Measurements from ENCODE around the gene FBN3.
A peak's percentile ranks its signal among the peaks of the same experiment; 100 is the strongest.
"Not testable (repeated sequence)": the region's sequence is repeated elsewhere in the genome, so short reads cannot be mapped to it uniquely, and the experiment has no call there.

FBN3 gene

DNA sequence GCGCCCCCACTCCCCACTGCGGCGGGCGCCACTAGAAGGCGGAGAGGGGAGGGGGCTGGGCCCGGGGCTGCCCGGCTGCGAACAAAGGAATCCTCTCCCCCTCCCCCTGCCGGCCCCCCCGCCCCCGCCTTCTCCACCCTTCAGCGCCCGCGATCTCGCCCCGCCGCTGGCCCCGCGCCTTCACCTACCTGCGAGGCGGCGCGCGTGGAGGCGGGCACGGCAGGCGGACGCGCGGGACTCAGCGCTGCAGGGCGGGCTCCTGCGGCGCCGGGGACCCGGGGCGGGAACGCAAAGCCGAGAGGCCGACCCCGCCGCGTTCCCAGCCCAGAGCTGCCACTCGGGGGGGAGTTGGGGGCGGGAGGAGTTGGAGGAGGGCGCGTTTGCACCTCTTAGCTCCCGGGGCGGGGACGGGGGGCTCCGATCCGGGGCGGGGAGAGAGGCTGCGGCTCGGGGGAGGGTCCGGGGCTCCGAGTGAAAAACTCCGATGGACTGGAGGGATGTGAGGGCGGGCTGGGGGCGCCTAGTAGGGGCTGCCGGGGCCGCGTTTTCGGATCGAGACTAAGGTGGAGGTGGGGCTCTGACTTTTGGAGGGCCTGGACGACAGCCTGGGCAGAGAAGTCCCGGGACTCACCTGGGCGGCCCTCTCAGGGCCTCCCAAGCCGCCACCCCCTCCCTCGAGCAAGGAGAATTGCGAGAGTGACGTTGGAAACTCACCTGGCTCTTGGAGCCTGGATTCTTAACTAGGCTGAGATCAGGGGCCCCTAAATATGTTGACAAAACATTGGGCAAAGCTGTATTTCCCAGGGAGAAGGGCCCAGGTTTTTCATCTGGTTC lies at the start of gene FBN3:
TSS of gene FBN3 (minus strand) at position 332 of the 834 bp plus-strand sequence. CDS start 2,112 bp downstream, outside the sequence.
- DNase-seq (ENCODE audit: low read depth): no peak

DNA sequence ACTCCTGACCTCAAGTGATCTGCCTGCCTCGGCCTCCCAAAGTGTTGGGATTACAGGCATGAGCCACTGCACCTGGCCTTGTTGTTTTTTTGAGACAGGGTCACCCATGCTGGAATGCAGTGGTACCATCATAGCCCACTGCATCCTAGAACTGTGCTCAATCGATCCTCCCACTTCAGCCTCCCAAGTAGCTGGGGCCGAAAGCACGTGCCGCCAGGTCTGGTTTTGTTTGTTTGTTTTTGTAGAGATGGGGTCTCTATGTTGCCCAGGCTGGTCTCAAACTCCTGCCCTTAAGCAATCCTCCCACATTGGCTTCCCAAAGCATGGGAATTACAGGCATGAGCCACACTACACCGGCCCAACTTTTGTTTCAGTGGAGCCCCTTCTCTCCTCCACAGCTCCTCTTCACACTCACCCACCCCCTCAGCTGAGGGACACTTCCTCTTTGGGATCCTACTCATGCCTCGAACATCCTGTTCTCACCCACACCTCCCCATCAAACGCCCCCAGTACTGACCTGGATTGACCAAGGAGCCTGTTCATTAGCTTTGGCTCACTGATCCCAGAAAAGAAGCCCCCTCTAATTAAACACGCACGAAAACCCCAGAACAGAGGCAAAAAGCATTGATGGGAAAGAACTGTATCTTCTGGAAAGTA lies 47.0 kb upstream of the FBN3 start:
- DNase-seq (ENCODE audit: low read depth): no peak

DNA sequence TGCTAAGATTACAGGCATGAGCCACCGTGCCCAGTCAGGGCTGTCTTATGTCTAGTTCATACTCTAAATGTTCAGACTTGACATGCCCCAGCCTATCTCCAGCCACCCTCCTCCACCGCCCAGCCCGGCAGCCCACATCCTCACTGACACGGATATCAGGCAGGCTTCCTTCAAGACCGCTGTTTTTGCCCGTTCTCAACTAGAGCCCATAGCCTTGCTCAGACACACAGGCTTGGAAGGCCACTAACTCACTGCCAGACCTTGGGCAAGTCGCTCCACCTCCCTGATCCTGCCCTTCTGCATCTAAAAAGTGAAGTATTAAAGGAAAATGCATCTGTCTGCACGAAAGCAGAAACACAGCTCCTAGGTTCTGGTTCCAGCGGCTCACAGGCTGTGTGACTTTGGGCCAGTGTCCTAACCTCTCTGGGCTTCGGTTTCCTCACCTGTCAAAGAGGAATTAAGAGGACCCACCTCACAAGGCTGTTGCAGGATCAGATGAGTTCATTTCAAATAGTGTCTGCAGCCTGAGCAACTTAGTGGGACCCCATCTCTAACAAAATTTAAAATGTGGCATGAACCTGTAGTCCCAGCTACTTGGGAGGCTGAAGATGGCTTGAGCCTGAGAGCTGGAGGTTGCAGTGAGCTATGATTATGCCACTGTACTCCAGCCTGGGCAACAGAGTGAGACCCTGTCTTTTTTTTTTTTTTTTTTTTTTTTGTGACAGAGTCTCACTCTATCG lies 45.3 kb upstream of the FBN3 start:
- no peak for DNase-seq (ENCODE audit: low read depth)

DNA sequence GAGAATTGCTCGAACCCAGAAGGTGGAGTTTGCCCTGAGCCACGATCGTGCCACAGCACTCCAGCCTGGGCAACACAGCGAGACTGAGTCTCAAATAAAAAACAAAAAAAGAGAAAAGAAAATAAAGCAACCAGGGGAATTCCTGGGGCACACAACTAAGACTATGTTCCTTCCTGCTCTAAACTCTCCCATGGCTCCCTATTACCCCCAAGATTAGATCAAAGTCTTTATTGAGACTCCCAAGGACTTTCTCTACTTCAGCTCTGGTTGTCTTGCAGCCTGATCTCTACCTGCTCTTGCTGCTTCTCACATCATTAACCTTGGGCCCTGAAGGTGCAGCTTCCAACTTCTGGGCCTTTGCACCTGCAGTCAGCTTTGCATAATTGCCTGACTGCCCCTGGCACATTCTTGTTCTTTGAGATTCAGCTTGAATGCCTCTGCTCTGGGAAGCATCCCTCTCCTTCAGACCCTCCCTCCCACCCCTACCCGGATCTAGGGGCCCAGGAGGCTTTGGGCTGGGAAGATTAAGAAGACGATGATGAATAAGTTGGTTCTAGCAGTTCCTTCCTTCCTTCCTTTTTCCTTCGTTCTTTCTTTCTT lies 42.9 kb upstream of the FBN3 start:
- no peak for DNase-seq (ENCODE audit: low read depth)

DNA sequence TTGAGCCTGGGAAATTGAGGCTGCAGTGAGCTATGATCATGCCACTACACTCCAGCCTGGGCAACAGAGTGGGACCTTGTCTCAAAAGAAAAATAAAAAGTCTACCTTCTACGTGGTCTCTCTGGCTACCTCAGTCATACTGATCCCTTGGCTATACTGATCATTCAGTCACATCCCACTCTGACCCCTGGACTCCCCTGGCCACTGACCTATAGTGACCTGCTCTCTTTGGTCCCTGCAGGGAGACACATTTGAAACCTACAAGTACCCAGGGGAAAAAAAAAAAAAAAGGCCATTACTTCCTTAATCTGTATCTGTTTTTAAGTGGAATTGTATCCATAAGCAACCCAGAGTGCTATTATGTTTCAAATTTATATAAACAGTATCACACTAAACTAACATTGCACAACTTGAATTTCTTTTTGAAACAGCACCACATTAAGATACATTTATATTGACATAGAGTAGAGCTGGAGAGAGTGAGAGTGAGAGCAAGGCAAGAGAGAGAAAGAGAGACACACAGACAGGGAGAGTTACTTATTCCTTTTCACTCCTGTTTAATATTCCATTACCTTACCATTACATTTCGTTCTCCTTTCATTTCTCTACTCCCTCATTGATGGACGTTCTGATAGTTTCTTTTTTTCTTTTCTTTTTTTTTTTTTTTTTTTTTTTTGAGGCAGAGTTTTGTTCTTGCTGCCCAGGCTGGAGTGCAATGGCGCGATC lies 36.1 kb upstream of the FBN3 start:
- no peak for DNase-seq (ENCODE audit: low read depth)

DNA sequence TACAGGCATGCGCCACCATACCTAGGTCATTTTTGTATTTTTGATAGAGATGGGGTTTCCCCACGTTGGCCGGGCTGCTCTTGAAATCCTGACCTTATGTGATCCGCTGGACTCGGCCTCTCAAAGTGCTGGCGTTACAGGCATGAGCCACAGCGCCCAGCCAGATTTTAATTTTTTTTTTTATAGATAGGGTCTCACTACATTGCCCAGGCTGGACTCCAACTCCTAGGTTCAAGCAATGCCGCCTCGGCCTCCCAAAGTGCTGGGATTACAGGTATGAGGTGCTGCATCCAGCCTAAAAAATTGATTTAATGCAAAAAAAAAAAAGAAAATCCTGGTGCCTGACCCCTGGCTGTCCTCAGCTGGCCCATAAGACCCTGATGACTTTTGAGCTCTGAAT lies 34.9 kb upstream of the FBN3 start:
- no peak for DNase-seq (ENCODE audit: low read depth)

DNA sequence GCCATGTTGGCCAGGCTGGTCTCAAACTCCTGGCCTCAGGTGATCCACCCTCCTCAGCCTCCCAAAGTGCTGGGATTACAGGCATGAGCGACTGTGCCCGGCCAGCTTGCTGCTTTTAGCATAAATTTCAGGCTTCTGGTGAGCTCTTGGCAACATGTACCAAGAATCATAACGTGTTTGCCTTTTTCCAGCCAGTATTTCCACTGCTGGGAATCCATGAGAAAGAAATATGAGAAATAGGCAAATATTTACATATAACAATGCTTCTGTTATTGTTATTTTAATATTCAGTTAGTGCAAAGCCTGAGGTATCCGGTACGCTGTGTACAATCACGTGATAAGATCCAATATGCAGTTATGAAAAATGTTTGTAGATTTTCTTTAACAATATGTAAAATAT lies 30.6 kb upstream of the FBN3 start:
- no peak for DNase-seq (ENCODE audit: low read depth)

DNA sequence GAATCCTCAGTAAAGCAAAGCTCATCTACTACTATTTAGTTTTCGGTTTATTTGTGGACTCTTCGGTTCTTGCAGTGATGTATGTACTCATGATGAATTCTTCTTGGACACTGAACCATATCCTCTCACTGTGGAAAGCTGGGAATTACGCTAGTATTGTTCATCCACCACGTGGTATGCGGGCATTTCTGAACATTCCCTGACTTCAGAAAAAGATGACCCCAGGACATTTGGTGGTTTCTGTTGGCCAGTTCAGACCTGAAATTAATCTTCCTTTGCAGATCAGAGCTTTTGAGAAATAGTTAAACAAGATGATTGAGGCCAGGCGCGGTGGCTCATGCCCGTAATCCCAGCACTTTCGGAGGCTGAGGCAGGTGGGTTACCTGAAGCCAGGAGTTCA lies 25.3 kb upstream of the FBN3 start:
- DNase-seq (ENCODE audit: low read depth): no peak

DNA sequence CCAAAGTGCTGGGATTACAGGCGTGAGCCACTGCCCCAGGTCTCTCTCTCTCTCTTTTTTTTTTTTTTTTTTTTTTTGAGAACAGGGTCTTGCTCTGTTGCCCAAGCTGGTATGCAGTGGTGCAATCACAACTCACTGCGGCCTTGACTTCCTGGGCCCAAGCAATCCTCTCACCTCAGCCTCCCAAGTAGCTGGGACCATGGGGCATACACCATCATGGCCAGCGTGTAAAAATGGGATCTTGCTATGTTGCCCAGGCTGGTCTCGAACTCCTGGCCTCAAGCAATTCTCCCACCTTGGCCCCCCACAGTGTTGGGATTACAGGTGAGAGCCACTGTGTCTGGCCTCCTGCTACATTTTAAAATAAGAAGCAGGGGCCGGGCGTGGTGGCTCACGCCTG lies 19.1 kb upstream of the FBN3 start:
- no peak for DNase-seq (ENCODE audit: low read depth)

DNA sequence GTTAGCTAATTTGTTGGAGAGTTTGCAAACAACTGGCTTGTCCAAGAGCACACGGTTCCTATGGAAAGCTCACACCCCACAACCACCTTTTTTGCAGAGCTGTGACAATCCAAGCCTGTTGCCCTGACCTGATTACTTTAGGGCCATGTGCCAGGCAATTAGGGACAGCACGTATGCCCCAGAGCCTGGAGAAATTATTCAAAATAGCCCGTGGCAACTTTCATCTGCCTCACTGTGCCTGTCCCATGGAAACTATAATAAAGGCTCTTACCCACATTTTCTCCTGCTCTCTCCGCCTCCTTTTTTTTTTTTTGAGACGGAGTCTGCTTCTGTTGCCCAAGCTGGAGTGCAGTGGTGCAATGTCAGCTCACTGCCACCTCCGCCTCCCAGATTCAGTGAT lies 18.6 kb upstream of the FBN3 start:
- no peak for DNase-seq (ENCODE audit: low read depth)

DNA sequence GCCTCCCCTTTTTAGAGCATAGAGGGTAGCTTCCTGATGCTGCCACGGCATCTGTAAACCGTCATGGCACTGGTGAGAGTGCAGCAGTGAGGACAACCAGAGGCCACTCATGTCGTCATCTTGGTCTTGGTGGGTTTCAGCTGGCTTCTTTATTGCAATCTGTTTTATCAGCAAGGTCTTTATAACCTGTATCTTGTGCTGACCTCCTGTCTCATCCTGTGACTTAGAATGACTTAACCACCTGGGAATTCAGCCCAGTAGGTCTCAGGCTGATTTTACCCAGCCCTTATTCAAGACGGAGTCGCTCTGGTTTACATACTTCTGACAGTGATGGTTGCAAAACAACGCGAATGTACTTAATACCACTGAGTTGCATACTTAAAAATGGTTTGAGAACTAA lies 14.4 kb upstream of the FBN3 start:
- no peak for DNase-seq (ENCODE audit: low read depth)

DNA sequence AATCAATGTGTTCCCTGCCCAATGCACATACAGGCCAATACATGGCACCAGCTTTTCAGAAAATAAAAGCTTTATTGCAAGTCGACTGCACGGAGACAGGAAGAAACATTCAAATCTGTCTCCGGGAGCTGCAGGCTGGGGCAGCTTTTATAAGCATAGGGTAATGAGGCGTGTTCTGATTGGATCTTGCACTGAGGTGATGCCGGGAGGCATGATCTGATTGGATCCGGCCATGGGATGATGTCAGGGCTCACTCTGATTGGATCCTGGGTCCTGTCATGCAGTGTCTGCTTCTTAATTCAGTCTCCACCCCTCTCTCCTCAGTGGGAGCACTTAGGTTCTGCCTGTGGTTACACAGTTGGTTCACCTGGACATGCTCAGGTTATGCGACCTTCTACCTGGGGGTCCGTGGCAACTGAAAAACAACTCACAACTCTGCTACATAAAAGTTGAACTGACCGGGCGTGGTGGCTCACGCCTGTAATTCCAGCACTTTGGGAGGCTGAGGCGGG lies 11.8 kb upstream of the FBN3 start:
- no peak for DNase-seq (ENCODE audit: low read depth)

DNA sequence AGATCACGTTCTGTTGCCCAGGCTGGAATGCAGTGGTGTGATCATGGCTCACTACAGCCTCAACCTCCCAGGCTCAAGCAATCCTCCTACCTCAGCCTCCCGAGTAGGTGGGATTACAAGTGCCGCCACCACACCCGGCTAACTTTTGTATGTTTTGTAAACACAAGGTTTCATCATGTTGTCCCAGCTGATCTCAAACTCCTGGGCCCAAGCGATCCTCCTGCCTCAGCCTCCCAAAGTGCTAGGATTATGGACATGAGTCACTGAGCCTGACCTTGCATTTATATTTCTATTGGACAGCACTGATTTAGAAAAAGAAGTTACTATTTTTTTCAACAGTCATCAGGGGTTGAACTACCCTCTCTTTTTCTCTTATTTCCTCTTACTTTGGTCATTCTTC lies 9.9 kb upstream of the FBN3 start:
- DNase-seq (ENCODE audit: low read depth): not testable (repeated sequence)

DNA sequence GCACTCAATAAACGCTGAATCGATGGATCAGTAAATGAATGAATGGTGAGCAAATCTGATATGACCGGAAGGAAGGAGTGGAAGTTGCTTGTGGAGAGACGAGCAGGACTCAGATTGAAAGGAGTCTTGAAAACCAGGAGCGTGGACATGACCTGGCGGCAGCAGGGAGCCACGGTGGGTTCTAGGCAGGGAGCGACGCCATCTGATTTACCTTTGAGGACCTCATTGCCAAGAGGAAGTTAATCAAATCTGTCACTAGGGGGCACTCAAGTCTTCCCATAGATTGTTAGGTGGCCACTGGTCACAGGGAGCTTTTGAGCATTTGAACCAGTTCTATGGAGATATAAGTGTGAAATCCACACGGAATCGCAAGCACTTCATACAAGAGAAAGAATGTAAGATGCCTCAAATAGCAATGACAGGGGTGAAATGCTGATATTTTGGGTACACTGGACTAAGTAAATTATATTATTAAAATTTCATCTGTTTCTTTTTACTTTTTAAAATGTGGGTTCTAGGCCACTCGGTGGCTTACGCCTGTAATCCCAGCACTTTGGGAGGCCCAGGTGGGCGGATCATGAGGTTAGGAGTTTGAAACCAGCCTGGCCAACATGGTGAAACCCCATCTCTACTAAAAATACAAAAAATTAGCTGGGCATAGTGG lies 9.2 kb upstream of the FBN3 start:
- peak; percentile 31 for DNase-seq (ENCODE audit: low read depth)

DNA sequence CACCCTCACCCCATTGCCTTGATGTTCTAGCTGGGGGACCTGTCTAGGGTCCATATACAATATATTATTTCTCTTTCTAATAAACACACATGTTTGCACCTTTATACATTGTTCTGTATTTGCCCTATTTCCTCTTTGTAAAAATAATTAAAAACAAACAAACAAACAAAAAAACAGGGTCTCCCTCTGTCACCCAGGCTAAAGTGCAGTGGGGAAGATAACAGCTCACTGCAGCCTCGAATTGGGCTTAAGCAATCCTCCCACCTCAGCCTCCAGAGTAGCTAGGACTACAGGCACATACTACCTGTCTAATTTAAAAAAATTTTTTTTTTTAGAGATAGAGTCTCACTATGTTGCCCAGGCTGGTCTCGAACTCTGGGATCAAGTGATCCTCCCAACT lies 5.9 kb upstream of the FBN3 start:
- no peak for DNase-seq (ENCODE audit: low read depth)

DNA sequence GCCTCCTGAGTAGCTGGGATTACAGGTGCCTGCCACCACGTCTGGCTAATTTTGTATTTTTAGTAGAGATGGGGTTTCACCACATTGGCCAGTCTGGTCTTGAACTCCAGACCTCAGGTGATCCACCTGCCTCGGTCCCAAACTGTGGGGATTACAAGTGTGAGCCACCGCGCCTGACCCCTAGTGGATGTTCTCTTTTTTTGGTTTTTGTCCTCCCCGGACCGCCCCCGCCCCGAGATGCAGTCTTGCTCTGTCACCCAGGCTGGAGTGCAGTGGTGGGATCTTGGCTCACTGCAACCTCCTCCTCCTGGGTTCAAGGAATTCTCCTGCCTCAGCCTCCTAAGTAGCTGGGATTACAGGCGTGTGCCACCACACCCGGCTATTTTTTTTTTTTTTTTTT lies 4.6 kb upstream of the FBN3 start:
- DNase-seq (ENCODE audit: low read depth): not testable (repeated sequence)

DNA sequence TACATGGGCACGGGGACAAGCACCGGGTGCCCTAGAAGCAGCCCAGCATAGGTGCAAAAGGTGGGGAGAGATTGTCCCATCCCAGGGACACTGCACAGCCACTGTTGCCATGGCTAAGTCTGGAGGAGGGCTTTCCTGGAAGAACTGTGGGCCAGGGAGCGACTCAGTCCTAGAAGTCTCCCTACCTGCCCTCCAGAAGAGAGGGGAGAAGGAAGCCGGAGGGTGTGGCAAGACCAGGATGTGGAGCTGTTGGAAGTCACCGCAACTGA lies 2.3 kb upstream of the FBN3 start:
- DNase-seq (ENCODE audit: low read depth): no peak

DNA sequence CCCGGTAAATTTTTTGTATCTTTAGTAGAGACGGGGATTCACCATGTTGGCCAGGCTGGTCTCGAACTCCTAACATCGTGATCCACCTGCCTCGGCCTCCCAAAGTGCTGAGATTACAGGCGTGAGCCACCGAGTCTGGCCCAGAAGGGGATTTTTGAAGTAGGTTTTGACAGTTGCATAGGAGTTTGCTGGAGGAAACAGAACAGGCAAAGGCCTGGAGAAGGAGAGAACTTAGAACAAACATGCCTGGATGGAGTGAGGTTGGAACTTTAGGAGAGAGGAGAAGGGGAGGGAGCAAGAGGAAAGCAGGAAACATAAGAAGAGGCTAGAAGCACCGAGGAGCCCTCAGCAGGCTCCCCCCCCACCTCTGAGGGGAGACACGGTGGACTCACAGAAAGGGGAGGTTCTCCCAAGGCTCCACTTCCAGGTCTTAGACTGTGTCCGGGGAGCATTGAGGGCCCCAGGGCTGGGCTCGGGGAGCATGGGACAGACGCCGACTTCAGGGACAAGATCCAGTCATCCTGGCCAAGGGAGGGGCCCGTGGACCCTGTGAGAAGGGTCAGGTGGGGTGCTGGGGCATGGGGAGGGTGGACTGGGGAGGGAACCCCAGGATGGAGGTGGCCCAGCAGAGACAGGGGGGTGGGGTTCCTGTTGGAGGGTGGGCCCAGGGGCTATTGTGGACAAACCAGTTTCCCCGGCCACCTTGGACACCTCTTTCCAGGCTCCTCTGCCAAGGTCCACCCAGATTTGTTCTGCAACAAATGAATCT lies 1.8 kb upstream of the FBN3 start:
- no peak for DNase-seq (ENCODE audit: low read depth)

DNA sequence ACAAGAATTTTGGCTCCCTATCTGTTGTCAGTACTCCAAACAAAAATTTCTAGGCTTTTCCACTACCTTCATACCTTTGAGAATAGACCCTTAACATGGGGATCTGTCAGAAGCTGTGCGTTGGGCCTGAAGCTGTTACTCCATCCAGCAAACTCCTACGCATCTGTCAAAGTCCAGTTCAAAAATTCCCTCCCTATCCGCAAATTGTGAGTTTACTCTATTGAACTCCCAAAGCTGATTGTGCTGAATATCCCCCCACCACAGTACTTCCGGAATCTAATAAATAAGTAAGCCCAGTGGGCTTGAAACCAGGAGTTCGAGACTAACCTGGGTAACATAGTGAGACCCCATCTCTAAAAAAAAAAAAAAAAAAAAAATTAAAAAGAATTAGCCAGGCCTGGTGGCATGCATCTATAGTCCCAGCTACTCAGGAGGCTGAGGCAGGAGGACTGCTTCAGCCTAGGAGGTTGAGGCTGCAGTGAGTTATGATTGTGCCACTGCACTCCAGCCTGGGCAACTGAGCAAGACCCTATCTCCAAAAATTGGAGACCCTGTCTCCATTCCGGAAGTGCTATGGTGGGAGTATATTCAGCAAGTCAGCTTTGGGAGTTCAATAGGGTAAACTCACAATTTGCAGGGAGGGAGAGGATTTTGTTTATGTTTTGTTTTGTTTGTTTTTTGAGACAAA lies 930 bp upstream of the FBN3 start:
- DNase-seq (ENCODE audit: low read depth): no peak
